Measurements from ENCODE around the gene LANCL2. TPM values are rescaled to one million over a fixed set of nuclear protein-coding genes. Genes with fewer than 3 reads are reported as not detected.

The LANCL2 gene
- total RNA-seq, 4 donors from 2014 or later, result 14.5 to 32.5 (median 24.3) TPM

DNA sequence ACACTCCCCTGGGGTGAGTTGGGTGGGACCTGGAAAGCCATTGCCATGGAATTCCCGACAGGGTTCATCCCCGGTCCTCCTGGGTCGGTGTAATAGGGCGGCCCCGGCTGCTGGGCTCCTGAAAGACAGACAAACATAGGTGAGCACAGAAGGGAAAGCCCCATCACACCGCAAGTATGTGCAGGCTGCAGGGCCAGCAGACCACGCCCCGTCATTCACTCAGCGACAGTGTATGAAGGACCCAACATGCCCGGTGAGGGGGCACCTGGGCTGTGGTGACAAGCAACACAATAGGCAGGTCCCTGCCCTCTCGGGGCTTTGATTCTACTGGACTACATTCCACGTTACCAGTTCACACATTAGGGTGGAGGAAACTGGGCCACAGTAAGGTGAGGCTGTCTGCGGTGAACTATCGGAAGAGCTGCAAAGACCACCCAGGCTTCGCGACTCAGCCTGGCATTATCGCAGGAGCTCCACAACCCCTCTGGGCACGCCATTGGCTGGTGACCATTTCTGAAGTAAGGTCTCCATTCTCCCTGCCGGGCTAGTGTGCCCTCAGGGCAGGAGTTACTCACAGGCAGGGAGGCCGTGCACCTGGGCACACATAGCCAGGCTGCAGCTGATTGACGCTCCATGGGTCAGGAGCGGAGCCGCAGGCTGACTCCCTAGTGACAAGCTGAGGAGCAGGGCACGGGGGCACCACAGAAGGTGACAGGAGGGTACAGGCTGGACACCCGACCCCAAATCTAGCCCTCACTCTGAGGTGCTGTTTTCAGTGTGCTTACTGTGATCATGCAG lies 108.0 kb downstream of the LANCL2 start:
- Histone ChIP-seq H3K4me3 (replicated peaks in 1 of 3) (no peak overlapping the region), H3K27ac (no peak overlapping the region), H3K9me3 (no peaks in the 10 kb centered on the region), H3K36me3 (no peaks in the 10 kb centered on the region), H3K4me1 (no peaks in the 10 kb centered on the region), H3K27me3 (no peaks in the 10 kb centered on the region)
- WGBS, 2 donors, result 93 to 96% methylated on average over 14 to 19 of the region's 25 CpGs
- DNase-seq, result no peak
- intact Hi-C loops (cut with DNase I), result no loop called here
- no peak for TF ChIP-seq POLR2A (IDR thresholded peaks at IDR 0.05)
- no peak for TF ChIP-seq CTCF (IDR thresholded peaks at IDR 0.05)

- intact Hi-C loops (cut with DNase I), result no loop called here
- H3K27me3 ChIP-seq, result no peaks in the 10 kb centered on the region
- TF ChIP-seq CTCF (IDR thresholded peaks at IDR 0.05), result no peak
- TF ChIP-seq POLR2A (IDR thresholded peaks at IDR 0.05), result no peak
- no peaks in the 10 kb centered on the region for H3K36me3 ChIP-seq
- no peak overlapping the region for H3K4me3 ChIP-seq (replicated peaks in 1 of 3)
- no peaks in the 10 kb centered on the region for H3K4me1 ChIP-seq
- no peaks in the 10 kb centered on the region for H3K9me3 ChIP-seq
- H3K27ac ChIP-seq, result no peak overlapping the region
- 97 to 100% methylated on average over 10 of the region's 10 CpGs for WGBS, 2 donors
- no peak for DNase-seq
These were observed 108.8 kb downstream of the LANCL2 start for GRCh38 chr7:55473932-55474331.

DNA sequence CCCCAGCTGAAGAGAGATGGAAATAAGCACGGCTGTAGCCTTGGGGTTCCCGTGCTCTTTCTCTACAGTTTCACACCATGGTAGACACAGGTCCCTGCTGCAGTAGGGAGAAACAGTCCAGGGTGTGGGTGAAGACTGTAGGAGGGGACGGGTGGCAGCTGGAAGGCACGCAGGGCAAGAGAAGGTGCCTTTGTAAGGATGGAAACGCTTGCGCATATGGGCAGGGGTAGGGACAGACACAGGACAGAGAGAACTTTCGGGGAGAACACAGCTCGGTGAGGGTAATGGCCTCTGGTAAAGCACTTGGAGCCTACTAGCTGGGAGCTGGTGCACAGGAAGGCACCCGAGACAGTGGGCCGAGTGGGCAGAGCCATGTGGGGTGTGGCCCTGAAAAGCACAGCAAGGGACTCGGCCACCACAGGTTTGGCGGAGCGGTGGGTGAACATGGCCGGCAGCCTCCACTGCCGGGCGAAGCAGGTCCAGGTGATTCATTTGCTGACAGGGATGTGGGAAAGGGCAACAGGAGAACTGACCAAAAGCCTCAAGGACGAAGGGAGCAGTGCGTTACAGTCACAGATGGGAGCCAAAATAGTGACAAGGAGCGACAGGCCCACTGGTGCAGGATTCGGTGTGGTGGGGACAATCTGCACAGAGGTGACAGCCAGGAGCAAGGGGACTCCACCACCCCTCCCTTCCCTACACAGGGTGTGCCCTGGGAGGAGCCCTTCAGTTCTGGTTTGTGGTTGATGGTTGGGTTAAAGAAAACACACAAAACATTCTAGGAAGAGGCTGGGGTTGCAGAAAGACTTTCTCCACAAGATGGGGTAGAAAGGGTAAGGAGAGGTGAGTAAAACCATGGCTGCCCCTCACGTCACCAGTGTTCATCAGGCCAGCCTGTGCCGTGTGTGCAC lies 110.1 kb downstream of the LANCL2 start:
- Histone ChIP-seq H3K36me3 (no peaks in the 10 kb centered on the region), H3K4me1 (no peaks in the 10 kb centered on the region), H3K4me3 (replicated peaks in 1 of 3) (no peak overlapping the region), H3K27ac (no peak overlapping the region), H3K9me3 (no peaks in the 10 kb centered on the region), H3K27me3 (no peaks in the 10 kb centered on the region)
- no peak for DNase-seq
- intact Hi-C loops (cut with DNase I), result no loop called here
- TF ChIP-seq CTCF (IDR thresholded peaks at IDR 0.05), result no peak
- WGBS, 2 donors, result 90 to 91% methylated on average over 22 of the region's 22 CpGs

DNA sequence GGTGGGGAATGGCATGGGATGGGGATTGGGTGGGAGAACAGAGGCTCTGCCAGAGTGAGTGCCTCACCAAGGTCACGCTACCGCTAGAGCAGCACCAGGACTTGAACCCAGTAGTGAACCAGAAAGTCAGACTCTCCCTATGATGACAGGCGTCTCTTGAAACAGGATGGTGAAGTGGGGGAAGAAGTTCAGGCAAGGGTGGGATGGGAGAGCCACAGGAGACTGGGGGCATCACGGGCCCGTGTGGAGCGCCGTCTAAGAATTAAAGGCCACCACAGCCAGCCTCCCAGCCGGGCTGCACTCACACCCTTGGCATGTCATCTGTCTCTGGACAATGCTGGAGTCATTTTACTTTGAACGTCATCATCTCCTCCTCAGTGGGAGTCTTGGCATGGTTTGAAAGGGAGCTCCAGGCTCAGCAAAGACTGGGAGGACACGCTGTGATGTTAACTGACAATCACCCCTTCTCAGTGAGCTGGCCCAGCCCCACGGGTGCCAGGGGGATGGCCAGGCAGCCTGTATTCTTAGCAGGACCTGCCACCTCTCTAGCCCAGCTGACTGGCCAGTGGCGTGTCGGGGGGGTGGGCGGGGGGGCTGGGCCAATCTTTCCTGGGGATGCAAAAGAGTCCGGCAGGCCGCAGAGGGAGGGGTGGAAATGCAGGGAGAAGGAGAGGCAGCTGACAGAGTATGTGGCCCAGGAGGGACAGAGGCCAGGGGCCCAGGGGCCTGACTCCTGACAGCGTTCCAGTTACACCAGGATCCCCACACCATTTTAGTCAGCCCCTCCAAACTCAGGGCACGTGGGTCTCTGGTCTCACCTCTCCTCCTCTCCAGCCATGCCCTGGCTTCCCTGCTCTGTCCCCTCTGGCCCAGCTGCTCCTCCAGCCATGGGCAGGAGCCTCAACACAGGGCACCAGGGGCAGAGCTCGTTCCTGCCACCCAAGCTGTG lies 111.0 kb downstream of the LANCL2 start:
- TF ChIP-seq CTCF (IDR thresholded peaks at IDR 0.05), result no peak
- TF ChIP-seq POLR2A (IDR thresholded peaks at IDR 0.05), result no peak
- WGBS, 2 donors, result 90 to 91% methylated on average over 18 of the region's 19 CpGs
- DNase-seq, result no peak
- no peaks in the 10 kb centered on the region for H3K9me3 ChIP-seq
- no peak overlapping the region for H3K4me3 ChIP-seq (replicated peaks in 1 of 3)
- no peaks in the 10 kb centered on the region for H3K27me3 ChIP-seq
- no peaks in the 10 kb centered on the region for H3K36me3 ChIP-seq
- no peaks in the 10 kb centered on the region for H3K4me1 ChIP-seq
- no peak overlapping the region for H3K27ac ChIP-seq
- intact Hi-C loops (cut with DNase I), result no loop called here
